K562 (cell line): ENCODE measurements around the gene ABCC5. TPM values are rescaled to one million over a fixed set of nuclear protein-coding genes. Genes with fewer than 3 reads are reported as not detected.

Source experiments
- ATAC-seq: fragments of 200-7000 bp; cut with Tn5 transposase; 3 replicates; pipeline ENCODE4 v1.9.1; 2020; ENCODE audit warnings: moderate library complexity
- BruUV-seq: library from RNA; stranded (reverse); fragments of 400-500 nt; replicated peaks from 2 replicates; lab custom pipeline; 2021; lab: Mats Ljungman, UMichigan
- CTCF ChIA-PET: fragments of 300-600 bp; formaldehyde crosslinking; extraction: SDS; loops from one replicate; lab custom pipeline; 2021; ENCODE audit warnings: low intra/inter-chr PET ratio; lab: Yijun Ruan, JAX
- POLR2A ChIA-PET: fragments of 300-600, 350-650 bp; sonication (Branson Sonifier 250); formaldehyde crosslinking; extraction: SDS; loops from one replicate; lab custom pipeline; 2021; ENCODE audit warnings: antibody characterized with exemption, inconsistent platforms; lab: Yijun Ruan, JAX
- DNase-seq, 4 experiments: peaks; one replicate each; pipeline versions ENCODE4 v3.0.0 to v3.0.0-alpha.2; 2011 to 2018; ENCODE audit warnings: low spot score in 3 of 4, mixed read lengths in 3 of 4; ENCODE audit errors: extremely low read depth in 1 of 4
- FAIRE-seq: peaks from 2 replicates; lab custom pipeline; 2011; peaks lifted over from hg19 to GRCh38; lab: Jason Lieb, UNC
- H2AFZ ChIP-seq: 2 replicates; pipeline ENCODE4 v1.6.0; 2011; ENCODE audit warnings: low read depth, low read length, control low read depth, inconsistent platforms
- H3K27ac ChIP-seq: fragments of 200-600 bp; 3 replicates; pipeline ENCODE4 v1.8.0; 2011; ENCODE audit warnings: low read depth, mild to moderate bottlenecking, control low read depth, inconsistent platforms, low read length, moderate library complexity, mixed read lengths; ENCODE audit errors: extremely low read depth
- H3K27me3 ChIP-seq, 2 experiments: fragments of 300-600 bp in 1 of 2; 2 replicates in 1 of 2; 3 replicates in 1 of 2; pipeline versions ENCODE4 v1.6.0 to v1.8.0; 2011; ENCODE audit warnings: inconsistent platforms in 2 of 2, low read length in 2 of 2, mild to moderate bottlenecking in 1 of 2, mixed read lengths in 1 of 2, moderate library complexity in 1 of 2; ENCODE audit not compliant: control insufficient read depth in 2 of 2, insufficient read depth in 2 of 2
- H3K36me3 ChIP-seq: fragments of 300-600 bp; 3 replicates; pipeline ENCODE4 v1.8.0; 2011; ENCODE audit warnings: mild to moderate bottlenecking, low read length, inconsistent platforms; ENCODE audit not compliant: control insufficient read depth, insufficient read depth
- H3K4me1 ChIP-seq, 2 experiments: fragments of 200-600 bp in 1 of 2; replicated peaks in 1 of 2; 2 replicates in 1 of 2; 3 replicates in 1 of 2; pipeline versions ENCODE4 v1.5.1 to v1.8.0; 2011; ENCODE audit warnings: inconsistent platforms in 2 of 2, low read length in 2 of 2, mild to moderate bottlenecking in 1 of 2, mixed read lengths in 1 of 2, moderate library complexity in 1 of 2; ENCODE audit not compliant: control insufficient read depth in 2 of 2, insufficient read depth in 2 of 2
- H3K4me2 ChIP-seq: 2 replicates; pipeline ENCODE4 v1.6.1; 2011; ENCODE audit warnings: low read length, control low read depth, inconsistent platforms, mixed read lengths; ENCODE audit not compliant: insufficient read depth
- H3K4me3 ChIP-seq: fragments of 200-600 bp; sonication (generic), shearing (Covaris generic); 2 replicates; pipeline ENCODE4 v1.5.1; 2016; ENCODE audit warnings: control low read depth, inconsistent platforms
- H3K79me2 ChIP-seq: fragments of 200-600 bp; 3 replicates; pipeline ENCODE4 v1.8.0; 2011; ENCODE audit warnings: low read length, inconsistent platforms; ENCODE audit not compliant: control insufficient read depth, insufficient read depth
- H3K9ac ChIP-seq, 2 experiments: 2 replicates each; pipeline versions ENCODE4 v1.6.0 to v1.6.1; 2011; ENCODE audit warnings: low read depth in 2 of 2, low read length in 2 of 2, control low read depth in 1 of 2, inconsistent platforms in 1 of 2, mild to moderate bottlenecking in 1 of 2, mixed read lengths in 1 of 2; ENCODE audit not compliant: insufficient read depth in 1 of 2
- H3K9me1 ChIP-seq: one replicate; pipeline ENCODE4 v1.6.0; 2011; ENCODE audit warnings: inconsistent platforms, mild to moderate bottlenecking, low read length, moderate library complexity; ENCODE audit not compliant: control insufficient read depth, insufficient read depth
- H3K9me3 ChIP-seq: replicated peaks from 2 replicates; pipeline ENCODE4 v1.5.1; 2011; ENCODE audit warnings: low read depth, low read length, inconsistent platforms; ENCODE audit not compliant: control insufficient read depth, insufficient read depth
- H4K20me1 ChIP-seq: replicated peaks from 2 replicates; pipeline ENCODE4 v1.6.1; 2011; ENCODE audit warnings: low read length, inconsistent platforms, mixed read lengths; ENCODE audit not compliant: control insufficient read depth, insufficient read depth
- BMI1 ChIP-seq: fragments of 150-350 bp; IDR thresholded peaks from 2 replicates; pipeline ENCODE4 v1.6.1; 2014; ENCODE audit warnings: low read length
- CREM ChIP-seq: IDR thresholded peaks from 2 replicates; pipeline ENCODE4 v1.6.1; 2014; ENCODE audit warnings: antibody characterized with exemption, low read depth
- KLF13 ChIP-seq: fragments of 450-650 bp; IDR thresholded peaks from 2 replicates; pipeline ENCODE4 v1.6.1; 2016; ENCODE audit warnings: missing genetic modification characterization, low read depth, mild to moderate bottlenecking, missing compliant biosample characterization, moderate library complexity, borderline replicate concordance
- NR3C1 ChIP-seq: sonication (generic); formaldehyde crosslinking; IDR thresholded peaks from 2 replicates; pipeline ENCODE4 v1.8.1; 2022; ENCODE audit warnings: missing genetic modification reagents
- RBM15 ChIP-seq: fragments of 200-400 bp; formaldehyde crosslinking; IDR thresholded peaks from 2 replicates; pipeline ENCODE4 v1.6.1; 2018; ENCODE audit warnings: mild to moderate bottlenecking, low read length, moderate library complexity; ENCODE audit not compliant: insufficient read depth
- ZBTB33 ChIP-seq: sonication (generic); formaldehyde crosslinking; IDR thresholded peaks from 2 replicates; pipeline ENCODE4 v1.8.1; 2023; ENCODE audit warnings: mild to moderate bottlenecking, missing genetic modification reagents
- WGBS: fragments of 100-300 bp; shearing (Covaris generic); methylation state at CpG from one replicate; pipeline ENCODE4 v1.1.6; 2016; ENCODE audit warnings: low coverage, mixed read lengths; ENCODE audit not compliant: insufficient coverage; ENCODE audit errors: missing lambda C conversion rate; 5-methylcytosine and 5-hydroxymethylcytosine counted together
- in situ Hi-C: fragments of 300-500 bp; cut with MboI; formaldehyde crosslinking; loops from 4 replicates; pipeline ENCODE4 v1.15.0; 2018; ENCODE audit warnings: inconsistent platforms, mixed read lengths
- intact Hi-C: fragments of 100-400 bp; cut with micrococcal nuclease; formaldehyde crosslinking; loops from 2 replicates; pipeline ENCODE4 v1.14.2; 2022
- polyA plus RNA-seq, 8 experiments: library from polyadenylated mRNA; depleted of rRNA in 4 of 8; stranded (reverse) in 5 of 8; unstranded in 3 of 8; fragments of >200 nt; fragmentation: Nextera tagmentation in 2 of 8; fragmentation: Illumina TruSeq in 1 of 8; extraction: Ambion mirVana in 2 of 8; extraction: Trizol in 1 of 8; gene quantifications; 2 replicates each; pipeline versions ENCODE4 v1.2.1 to v1.2.3, GENCODE V29; 2011 to 2014; ENCODE audit warnings: inconsistent platforms in 1 of 8, missing spikeins in 1 of 8
- total RNA-seq, 7 experiments: library from RNA; depleted of rRNA in 6 of 7; stranded (reverse); fragments of >200 nt in 6 of 7; fragmentation: Illumina TruSeq in 2 of 7; extraction: Trizol in 2 of 7; gene quantifications; 2 replicates each; pipeline versions ENCODE4 v1.2.1 to v1.2.3, GENCODE V29; 2011 to 2021; ENCODE audit warnings: low replicate concordance in 1 of 7
- TF ChIP-seq, protein P1 (sequence below): fragments of 450-650 bp; IDR thresholded peaks from 2 replicates; pipeline ENCODE4 v1.6.1; 2016; ENCODE audit warnings: borderline replicate concordance

The ABCC5 gene
- total and polyA plus RNA-seq, 9 of the 15 experiments (the other 6 are each of a cell fraction or from before 2014, with no cell fraction given), result 22.0 to 53.0 (median 41.9) TPM

GRCh38 chr3:183912895-183913579 lies 104.6 kb downstream of the ABCC5 start:
- TF ChIP-seq KLF13 (tag) (no peak), RBM15 (no peak), NR3C1 (CRISPR knock-in tag) (no peak), ZBTB33 (CRISPR knock-in tag) (peak; percentile 59; the same call in 1 of the 2 replicates), CREM (peak; percentile 18; the same call in 1 of the 2 replicates), BMI1 (no peak)
- TF ChIP-seq, protein P1, sequence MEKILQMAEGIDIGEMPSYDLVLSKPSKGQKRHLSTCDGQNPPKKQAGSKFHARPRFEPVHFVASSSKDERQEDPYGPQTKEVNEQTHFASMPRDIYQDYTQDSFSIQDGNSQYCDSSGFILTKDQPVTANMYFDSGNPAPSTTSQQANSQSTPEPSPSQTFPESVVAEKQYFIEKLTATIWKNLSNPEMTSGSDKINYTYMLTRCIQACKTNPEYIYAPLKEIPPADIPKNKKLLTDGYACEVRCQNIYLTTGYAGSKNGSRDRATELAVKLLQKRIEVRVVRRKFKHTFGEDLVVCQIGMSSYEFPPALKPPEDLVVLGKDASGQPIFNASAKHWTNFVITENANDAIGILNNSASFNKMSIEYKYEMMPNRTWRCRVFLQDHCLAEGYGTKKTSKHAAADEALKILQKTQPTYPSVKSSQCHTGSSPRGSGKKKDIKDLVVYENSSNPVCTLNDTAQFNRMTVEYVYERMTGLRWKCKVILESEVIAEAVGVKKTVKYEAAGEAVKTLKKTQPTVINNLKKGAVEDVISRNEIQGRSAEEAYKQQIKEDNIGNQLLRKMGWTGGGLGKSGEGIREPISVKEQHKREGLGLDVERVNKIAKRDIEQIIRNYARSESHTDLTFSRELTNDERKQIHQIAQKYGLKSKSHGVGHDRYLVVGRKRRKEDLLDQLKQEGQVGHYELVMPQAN, result no peak
- TF ChIP-seq, all 486 proteins: peak for 2
- WGBS, result 38% methylated on average over 9 of the region's 10 CpGs
- H3K9me3 ChIP-seq, result no peaks in the 10 kb centered on the region
- no peaks in the 10 kb centered on the region for H3K79me2 ChIP-seq
- no peaks in the 10 kb centered on the region for H4K20me1 ChIP-seq
- peak; percentile 61 for FAIRE-seq
- ChIA-PET CTCF (no interaction called here), POLR2A (interaction anchor here (1.0 kb wide), 1 partner anchor 11 kb away, joined by 3 read pairs; no protein-coding TSS in a partner anchor)
- no TSS peak for BruUV-seq
- peaks cover 0 to 12% of the 10 kb centered on the region in 2 experiments; a peak in 3 of 5 replicates for H3K4me1 ChIP-seq
- H3K9ac ChIP-seq, result peak overlapping the region in 1 of 2 experiments; percentile 39; a peak in 1 of 4 replicates
- no peaks in the 10 kb centered on the region for H3K9me1 ChIP-seq
- ATAC-seq, result peak; percentile 61
- H3K4me3 ChIP-seq, result no peak overlapping the region
- intact Hi-C loops (no loop called here), in situ Hi-C loops (no loop called here)
- H2AFZ ChIP-seq, result no peak overlapping the region
- peaks cover 0 to 9% of the 10 kb centered on the region in 2 experiments; a peak in 3 of 5 replicates for H3K27me3 ChIP-seq
- no peak overlapping the region for H3K27ac ChIP-seq
- no peak overlapping the region for H3K4me2 ChIP-seq
- peak in 1 of 4 experiments; percentile 33 for DNase-seq
- H3K36me3 ChIP-seq, result no peaks in the 10 kb centered on the region
